HCT116 (cell line): ENCODE measurements around the gene CELF4. TPM values are rescaled to one million over a fixed set of nuclear protein-coding genes. Genes with fewer than 3 reads are reported as not detected.

ENCODE experiments used
- ATAC-seq: fragments of 200-7000 bp; cut with Tn5 transposase; 2 replicates; pipeline ENCODE4 v1.9.1; 2020; ENCODE audit warnings: mild to moderate bottlenecking, moderate library complexity
- BruUV-seq: library from RNA; stranded (reverse); fragments of 400-500 nt; replicated peaks from 2 replicates; lab custom pipeline; 2021; lab: Mats Ljungman, UMichigan
- CTCF ChIA-PET: fragments of 300-600 bp; sonication (Branson Sonifier 250); formaldehyde crosslinking; loops from one replicate; lab custom pipeline; 2021; ENCODE audit warnings: antibody characterized with exemption; lab: Charles Lee
- POLR2A ChIA-PET: fragments of 300-600, 350-600 bp; sonication (Branson Sonifier 250); formaldehyde crosslinking; loops from one replicate; lab custom pipeline; 2021; ENCODE audit warnings: antibody characterized with exemption; lab: Charles Lee
- RAD21 ChIA-PET, 2 experiments: fragments of 300-600 bp; sonication (Branson Sonifier 250); formaldehyde crosslinking; loops; one replicate each; lab custom pipeline; 2023; ENCODE audit warnings: low total read pairs in 2 of 2; ENCODE audit not compliant: uncharacterized antibody in 2 of 2, unreplicated experiment in 2 of 2, low non-redundant PET in 1 of 2; lab: Charles Lee
- DNase-seq: peaks from one replicate; pipeline ENCODE4 v3.0.0-alpha.2; 2010; ENCODE audit warnings: low read depth, low spot score
- H2AFZ ChIP-seq: fragments of 200-600 bp; shearing (Covaris generic), sonication (generic); 2 replicates; pipeline ENCODE4 v1.6.1; 2017; ENCODE audit warnings: low read depth, mixed run types, mixed read lengths, antibody characterized with exemption, low read length; ENCODE audit not compliant: poor library complexity, severe bottlenecking
- H3K27ac ChIP-seq: 2 replicates; pipeline ENCODE4 v1.5.1; 2012; ENCODE audit warnings: low read depth, low read length
- H3K27me3 ChIP-seq: fragments of 200-600 bp; sonication (generic); 2 replicates; pipeline ENCODE4 v1.6.1; 2016; ENCODE audit warnings: mixed run types, low read length, mixed read lengths; ENCODE audit not compliant: insufficient read depth
- H3K36me3 ChIP-seq, 2 experiments: fragments of 200-500 bp in 1 of 2; fragments of 200-600 bp in 1 of 2; sonication (Bioruptor generic) in 1 of 2; sonication (generic) in 1 of 2; 2 replicates each; pipeline versions ENCODE4 v1.5.1 to v1.6.1; 2014 to 2016; ENCODE audit warnings: low read length in 2 of 2, inconsistent platforms in 1 of 2, mixed read lengths in 1 of 2, mixed run types in 1 of 2; ENCODE audit not compliant: insufficient read depth in 2 of 2, control insufficient read depth in 1 of 2
- H3K4me1 ChIP-seq, 2 experiments: fragments of 200-600 bp in 1 of 2; sonication (generic) in 1 of 2; 2 replicates each; pipeline versions ENCODE4 v1.5.1 to v1.6.1; 2012 to 2017; ENCODE audit warnings: low read length in 2 of 2, inconsistent platforms in 1 of 2, mild to moderate bottlenecking in 1 of 2, mixed read lengths in 1 of 2, mixed run types in 1 of 2, moderate library complexity in 1 of 2; ENCODE audit not compliant: insufficient read depth in 2 of 2, control insufficient read depth in 1 of 2
- H3K4me2 ChIP-seq: fragments of 200-600 bp; sonication (generic); 2 replicates; pipeline ENCODE4 v1.6.1; 2017; ENCODE audit warnings: mixed run types, low read length, mixed read lengths
- H3K4me3 ChIP-seq, 2 experiments: fragments of 200-600 bp in 1 of 2; sonication (generic) in 1 of 2; replicated peaks in 1 of 2; 2 replicates each; pipeline ENCODE4 v1.5.1; 2011 to 2016; ENCODE audit warnings: low read length in 2 of 2, control low read depth in 1 of 2, low read depth in 1 of 2, mild to moderate bottlenecking in 1 of 2, mixed read lengths in 1 of 2, mixed run types in 1 of 2
- H3K79me2 ChIP-seq: fragments of 200-600 bp; sonication (generic); 2 replicates; pipeline ENCODE4 v1.6.1; 2017; ENCODE audit warnings: mild to moderate bottlenecking, mixed run types, low read length, moderate library complexity, mixed read lengths; ENCODE audit not compliant: insufficient read depth
- H3K9ac ChIP-seq: fragments of 200-600 bp; sonication (generic); 2 replicates; pipeline ENCODE4 v1.6.1; 2016; ENCODE audit warnings: low read length, mixed read lengths
- H3K9me2 ChIP-seq: fragments of 200-600 bp; sonication (generic), shearing (Covaris generic); 2 replicates; pipeline ENCODE4 v1.6.1; 2017; ENCODE audit warnings: mixed run types, mild to moderate bottlenecking, moderate library complexity; ENCODE audit not compliant: insufficient read depth
- H3K9me3 ChIP-seq, 2 experiments: fragments of 200-500 bp in 1 of 2; fragments of 200-600 bp in 1 of 2; sonication (Bioruptor generic) in 1 of 2; sonication (generic) in 1 of 2; 2 replicates each; pipeline ENCODE4 v1.6.1; 2014 to 2017; ENCODE audit warnings: low read length in 2 of 2, mixed read lengths in 2 of 2, inconsistent platforms in 1 of 2, low read depth in 1 of 2, mild to moderate bottlenecking in 1 of 2, mixed run types in 1 of 2, moderate library complexity in 1 of 2; ENCODE audit not compliant: control insufficient read depth in 1 of 2, insufficient read depth in 1 of 2
- H4K20me1 ChIP-seq: fragments of 200-600 bp; sonication (generic), shearing (Covaris generic); 2 replicates; pipeline ENCODE4 v1.6.1; 2017; ENCODE audit warnings: mixed run types, mild to moderate bottlenecking, moderate library complexity; ENCODE audit not compliant: insufficient read depth
- CBX3 ChIP-seq: IDR thresholded peaks from 2 replicates; pipeline ENCODE4 v1.6.1; 2012; ENCODE audit warnings: low read depth
- CEBPB ChIP-seq: IDR thresholded peaks from 2 replicates; pipeline ENCODE4 v1.6.1; 2012; ENCODE audit warnings: low read depth
- EGR1 ChIP-seq: IDR thresholded peaks from 2 replicates; pipeline ENCODE4 v1.6.1; 2012; ENCODE audit warnings: low read depth
- ELF1 ChIP-seq: IDR thresholded peaks from 2 replicates; pipeline ENCODE4 v1.6.1; 2012; ENCODE audit warnings: low read depth, borderline replicate concordance
- EZH2 ChIP-seq: fragments of 200-600 bp; sonication (generic); IDR thresholded peaks from 2 replicates; pipeline ENCODE4 v1.6.1; 2017; ENCODE audit warnings: antibody characterized with exemption, mixed run types
- EZH2phosphoT487 ChIP-seq: fragments of 200-600 bp; IDR thresholded peaks from 2 replicates; pipeline ENCODE4 v1.6.1; 2018; ENCODE audit warnings: antibody characterized with exemption, borderline replicate concordance
- POLR2A ChIP-seq: IDR thresholded peaks from 2 replicates; pipeline ENCODE4 v1.7.0; 2011; ENCODE audit warnings: borderline replicate concordance; ENCODE audit not compliant: insufficient read depth, insufficient read length; ENCODE audit errors: extremely low read depth
- POLR2AphosphoS5 ChIP-seq: IDR thresholded peaks from 2 replicates; pipeline ENCODE4 v1.6.1; 2011; ENCODE audit warnings: mild to moderate bottlenecking, low read depth, low read length, moderate library complexity
- RAD21 ChIP-seq: IDR thresholded peaks from 2 replicates; pipeline ENCODE4 v1.6.1; 2012; ENCODE audit warnings: low read depth, mild to moderate bottlenecking
- SIN3A ChIP-seq: IDR thresholded peaks from 2 replicates; pipeline ENCODE4 v1.6.1; 2012; ENCODE audit warnings: low read depth
- SRF ChIP-seq: IDR thresholded peaks from 2 replicates; pipeline ENCODE4 v1.6.1; 2012; ENCODE audit warnings: low read depth
- TCF7L2 ChIP-seq: IDR thresholded peaks from 2 replicates; pipeline ENCODE4 v1.7.0; 2011; ENCODE audit warnings: borderline replicate concordance, inconsistent platforms; ENCODE audit not compliant: insufficient read depth, insufficient read length; ENCODE audit errors: extremely low read depth
- YY1 ChIP-seq: IDR thresholded peaks from 2 replicates; pipeline ENCODE4 v1.6.1; 2011; ENCODE audit warnings: low read length, low read depth, moderate library complexity, mild to moderate bottlenecking; ENCODE audit not compliant: insufficient replicate concordance; ENCODE audit errors: extremely low read depth
- ZFX ChIP-seq: fragments of 450-650 bp; IDR thresholded peaks from 2 replicates; pipeline ENCODE4 v1.6.1; 2017
- ZNF274 ChIP-seq: fragments of 200-500 bp; sonication (Bioruptor generic); IDR thresholded peaks from 2 replicates; pipeline ENCODE4 v1.6.1; 2014; ENCODE audit warnings: mild to moderate bottlenecking, low read depth, low read length, inconsistent platforms
- intact Hi-C: fragments of 100-400 bp; cut with micrococcal nuclease; formaldehyde crosslinking; loops from 2 replicates; pipeline ENCODE4 v1.10.0; 2022
- total RNA-seq: library from RNA; stranded (reverse); gene quantifications from one replicate; pipeline ENCODE4 v1.2.1, GENCODE V29; 2021; ENCODE audit not compliant: unreplicated experiment
- TF ChIP-seq, protein P1 (sequence below): IDR thresholded peaks from 2 replicates; pipeline ENCODE4 v1.6.1; 2012
- TF ChIP-seq, protein P2 (sequence below): IDR thresholded peaks from 2 replicates; pipeline ENCODE4 v1.6.1; 2011; ENCODE audit warnings: mild to moderate bottlenecking, low read length, moderate library complexity; ENCODE audit not compliant: insufficient replicate concordance; ENCODE audit errors: extremely low read depth
- TF ChIP-seq, protein P3 (sequence below): IDR thresholded peaks from 2 replicates; pipeline ENCODE4 v1.6.1; 2012
- TF ChIP-seq, protein P4 (sequence below), 3 experiments: fragments of 200-600 bp in 1 of 3; sonication (generic) in 1 of 3; IDR thresholded peaks in 2 of 3; conservative IDR thresholded peaks in 1 of 3; 2 replicates each; pipeline ENCODE4 v1.5.1; 2012 to 2017; ENCODE audit warnings: low read depth in 2 of 3, low read length in 2 of 3, antibody characterized with exemption in 1 of 3, borderline replicate concordance in 1 of 3, control low read depth in 1 of 3, mild to moderate bottlenecking in 1 of 3, mixed read lengths in 1 of 3, mixed run types in 1 of 3, moderate library complexity in 1 of 3; ENCODE audit not compliant: insufficient read depth in 1 of 3

Gene CELF4
- total RNA-seq, 1 experiment from 2014 or later = not detected

DNA sequence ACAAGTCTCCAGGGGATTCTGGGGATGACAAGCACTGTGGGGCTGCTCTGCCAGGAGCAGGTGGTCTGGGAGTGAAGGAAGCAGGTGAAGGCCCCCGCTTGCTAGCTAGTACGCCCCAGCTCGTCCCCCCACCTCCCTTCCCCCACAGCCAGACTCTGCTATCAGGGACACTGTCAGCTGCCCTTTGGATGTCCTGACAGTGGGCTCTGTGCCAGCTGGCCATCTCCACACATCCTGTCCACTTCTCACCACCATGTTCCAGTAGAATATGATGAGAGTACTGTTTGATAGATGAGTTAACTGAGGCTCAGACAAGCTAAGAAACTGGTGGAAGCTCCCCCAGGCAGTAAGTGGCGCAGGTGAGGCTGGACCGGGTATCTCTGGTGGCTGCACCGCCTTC, 276.2 kb downstream of the CELF4 start:
- no TSS peak for BruUV-seq
- Histone ChIP-seq H3K27ac (no peak overlapping the region), H3K27me3 (peaks cover 5% of the 10 kb centered on the region; the same call in 1 of the 2 replicates)

DNA sequence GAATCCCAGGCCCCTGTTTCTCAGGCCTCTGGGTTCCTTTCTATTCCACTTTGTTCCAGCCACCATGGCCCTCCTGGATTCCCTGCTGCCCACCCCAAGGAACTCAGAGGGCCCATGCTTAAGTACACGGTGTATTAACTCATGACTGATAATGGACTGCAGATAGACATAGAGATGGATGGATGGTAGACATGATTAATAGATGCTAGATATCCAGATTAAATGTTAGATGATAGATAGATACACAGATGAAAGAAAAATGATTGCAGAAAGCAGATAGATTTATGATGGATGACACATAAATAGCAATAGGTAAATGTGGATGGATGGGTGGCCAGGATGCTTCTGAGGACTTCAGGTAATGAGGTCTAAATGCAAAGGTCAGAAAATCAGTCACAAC, 278.0 kb downstream of the CELF4 start:
- H3K27me3 ChIP-seq = no peaks in the 10 kb centered on the region
- H3K27ac ChIP-seq = no peak overlapping the region
- H3K9me3 ChIP-seq = no peaks in the 10 kb centered on the region
- no peak overlapping the region for H3K9ac ChIP-seq
- H3K36me3 ChIP-seq = no peaks in the 10 kb centered on the region
- H3K4me1 ChIP-seq = no peaks in the 10 kb centered on the region
- no peaks in the 10 kb centered on the region for H3K79me2 ChIP-seq
- CTCF ChIA-PET = no interaction called here
- H3K4me2 ChIP-seq = no peak overlapping the region
- BruUV-seq = no TSS peak
- RAD21 ChIA-PET = no interaction called here
- ATAC-seq (no peak), DNase-seq (no peak)
- intact Hi-C loops = no loop called here
- H3K9me2 ChIP-seq = no peaks in the 10 kb centered on the region
- no peak for TF ChIP-seq CBX3
- TF ChIP-seq, protein P1, sequence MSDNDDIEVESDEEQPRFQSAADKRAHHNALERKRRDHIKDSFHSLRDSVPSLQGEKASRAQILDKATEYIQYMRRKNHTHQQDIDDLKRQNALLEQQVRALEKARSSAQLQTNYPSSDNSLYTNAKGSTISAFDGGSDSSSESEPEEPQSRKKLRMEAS = no peak
- TF ChIP-seq, protein P2, sequence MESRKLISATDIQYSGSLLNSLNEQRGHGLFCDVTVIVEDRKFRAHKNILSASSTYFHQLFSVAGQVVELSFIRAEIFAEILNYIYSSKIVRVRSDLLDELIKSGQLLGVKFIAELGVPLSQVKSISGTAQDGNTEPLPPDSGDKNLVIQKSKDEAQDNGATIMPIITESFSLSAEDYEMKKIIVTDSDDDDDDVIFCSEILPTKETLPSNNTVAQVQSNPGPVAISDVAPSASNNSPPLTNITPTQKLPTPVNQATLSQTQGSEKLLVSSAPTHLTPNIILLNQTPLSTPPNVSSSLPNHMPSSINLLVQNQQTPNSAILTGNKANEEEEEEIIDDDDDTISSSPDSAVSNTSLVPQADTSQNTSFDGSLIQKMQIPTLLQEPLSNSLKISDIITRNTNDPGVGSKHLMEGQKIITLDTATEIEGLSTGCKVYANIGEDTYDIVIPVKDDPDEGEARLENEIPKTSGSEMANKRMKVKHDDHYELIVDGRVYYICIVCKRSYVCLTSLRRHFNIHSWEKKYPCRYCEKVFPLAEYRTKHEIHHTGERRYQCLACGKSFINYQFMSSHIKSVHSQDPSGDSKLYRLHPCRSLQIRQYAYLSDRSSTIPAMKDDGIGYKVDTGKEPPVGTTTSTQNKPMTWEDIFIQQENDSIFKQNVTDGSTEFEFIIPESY = no peak
- TF ChIP-seq POLR2A = no peak
- no peak for TF ChIP-seq SIN3A
- TF ChIP-seq SRF = no peak
- TF ChIP-seq, protein P3, sequence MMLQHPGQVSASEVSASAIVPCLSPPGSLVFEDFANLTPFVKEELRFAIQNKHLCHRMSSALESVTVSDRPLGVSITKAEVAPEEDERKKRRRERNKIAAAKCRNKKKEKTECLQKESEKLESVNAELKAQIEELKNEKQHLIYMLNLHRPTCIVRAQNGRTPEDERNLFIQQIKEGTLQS = no peak
- no peak for TF ChIP-seq ELF1
- no peak for TF ChIP-seq YY1
- TF ChIP-seq, protein P4, sequence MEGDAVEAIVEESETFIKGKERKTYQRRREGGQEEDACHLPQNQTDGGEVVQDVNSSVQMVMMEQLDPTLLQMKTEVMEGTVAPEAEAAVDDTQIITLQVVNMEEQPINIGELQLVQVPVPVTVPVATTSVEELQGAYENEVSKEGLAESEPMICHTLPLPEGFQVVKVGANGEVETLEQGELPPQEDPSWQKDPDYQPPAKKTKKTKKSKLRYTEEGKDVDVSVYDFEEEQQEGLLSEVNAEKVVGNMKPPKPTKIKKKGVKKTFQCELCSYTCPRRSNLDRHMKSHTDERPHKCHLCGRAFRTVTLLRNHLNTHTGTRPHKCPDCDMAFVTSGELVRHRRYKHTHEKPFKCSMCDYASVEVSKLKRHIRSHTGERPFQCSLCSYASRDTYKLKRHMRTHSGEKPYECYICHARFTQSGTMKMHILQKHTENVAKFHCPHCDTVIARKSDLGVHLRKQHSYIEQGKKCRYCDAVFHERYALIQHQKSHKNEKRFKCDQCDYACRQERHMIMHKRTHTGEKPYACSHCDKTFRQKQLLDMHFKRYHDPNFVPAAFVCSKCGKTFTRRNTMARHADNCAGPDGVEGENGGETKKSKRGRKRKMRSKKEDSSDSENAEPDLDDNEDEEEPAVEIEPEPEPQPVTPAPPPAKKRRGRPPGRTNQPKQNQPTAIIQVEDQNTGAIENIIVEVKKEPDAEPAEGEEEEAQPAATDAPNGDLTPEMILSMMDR (IDR thresholded peaks at IDR 0.05 in 2 of 3, conservative IDR thresholded peaks at IDR 0.05 in 1 of 3; ENCODE audit: borderline replicate concordance in 1 of 3, insufficient read depth in 1 of 3, low read depth in 2 of 3, low read length in 2 of 3) = no peak
- no peak for TF ChIP-seq RAD21
- TF ChIP-seq CEBPB = no peak
- TF ChIP-seq EZH2 = no peak
- no peak for TF ChIP-seq ZFX
- TF ChIP-seq ZNF274 = no peak
- TF ChIP-seq EZH2phosphoT487 = no peak
- H4K20me1 ChIP-seq = no peaks in the 10 kb centered on the region
- H3K4me3 ChIP-seq = no peak overlapping the region
- H2AFZ ChIP-seq = no peak overlapping the region
- POLR2A ChIA-PET = no interaction called here

More for the DNA sequence above, 276.2 kb downstream of the CELF4 start:
- Histone ChIP-seq H3K4me1 (no peaks in the 10 kb centered on the region), H3K36me3 (no peaks in the 10 kb centered on the region), H3K9me3 (no peaks in the 10 kb centered on the region), H3K9me2 (no peaks in the 10 kb centered on the region), H3K4me3 (no peak overlapping the region), H3K79me2 (no peaks in the 10 kb centered on the region), H2AFZ (no peak overlapping the region), H4K20me1 (no peaks in the 10 kb centered on the region), H3K9ac (no peak overlapping the region), H3K4me2 (no peak overlapping the region)
- ATAC-seq = no peak
- ChIA-PET POLR2A (no interaction called here), RAD21 (no interaction called here), CTCF (no interaction called here)
- intact Hi-C loops = no loop called here
- TF ChIP-seq EGR1 (no peak), POLR2AphosphoS5 (no peak), EZH2phosphoT487 (no peak), TCF7L2 (no peak), POLR2A (no peak), YY1 (no peak), RAD21 (no peak)
- DNase-seq = no peak
